HG03575 (cell line): ENCODE measurements around the gene IQCN.
A peak's percentile ranks its signal among the peaks of the same experiment; 100 is the strongest.

Experiments used
- ATAC-seq: cut with Tn5 transposase; IDR thresholded peaks from one replicate; pipeline ENCODE4 v1.9.1; 2021; ENCODE audit not compliant: unreplicated experiment, insufficient number of reproducible peaks, low FRiP score; ENCODE audit errors: extremely low read depth

The IQCN gene

GRCh38 chr19:18289471-18290301 is 15.4 kb upstream of the IQCN start:
- ATAC-seq, result no peak

GRCh38 chr19:18287836-18288772 is 13.9 kb upstream of the IQCN start:
- ATAC-seq, result no peak

GRCh38 chr19:18286973-18287635 is 12.9 kb upstream of the IQCN start:
- ATAC-seq, result no peak

- ATAC-seq, result no peak
These were observed 10.6 kb upstream of the IQCN start for GRCh38 chr19:18284712-18285360.

DNA sequence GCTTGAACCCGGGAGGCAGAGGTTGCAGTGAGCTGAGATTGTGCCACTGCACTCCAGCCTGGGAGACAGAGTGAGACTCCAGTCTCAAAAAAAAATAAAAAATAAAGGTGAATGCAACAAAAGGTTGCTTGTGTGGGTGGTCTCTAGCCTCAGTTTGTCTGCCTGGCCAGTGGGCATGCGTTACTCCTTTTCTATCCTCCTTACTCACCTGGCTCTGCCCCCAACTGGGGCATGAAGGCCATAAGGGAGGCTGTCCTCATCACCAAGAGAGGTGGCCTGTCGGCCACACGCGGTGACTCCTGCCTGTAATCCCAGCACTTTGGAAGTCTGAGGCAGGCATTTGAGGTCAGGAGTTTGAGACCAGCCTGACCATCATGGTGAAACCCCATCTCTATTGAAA is 9.1 kb upstream of the IQCN start:
- ATAC-seq, result no peak

DNA sequence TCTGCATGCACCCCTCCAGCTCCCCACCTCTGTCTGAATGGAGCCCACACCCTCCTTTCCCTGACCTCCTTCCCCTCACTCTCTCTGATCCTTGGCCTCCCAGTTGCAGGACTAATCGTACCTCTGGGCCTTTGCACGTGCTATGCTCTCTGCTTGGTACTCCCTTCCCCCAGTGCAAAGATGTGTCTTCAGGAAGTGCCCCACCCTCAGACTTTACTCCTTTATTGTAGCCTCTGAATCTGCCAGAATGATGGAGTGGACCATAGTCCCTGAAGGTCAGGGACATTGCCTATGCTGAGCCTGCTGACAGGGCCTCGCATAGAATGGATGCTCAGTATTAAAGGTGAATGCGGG is 8.5 kb upstream of the IQCN start:
- ATAC-seq, result no peak

DNA sequence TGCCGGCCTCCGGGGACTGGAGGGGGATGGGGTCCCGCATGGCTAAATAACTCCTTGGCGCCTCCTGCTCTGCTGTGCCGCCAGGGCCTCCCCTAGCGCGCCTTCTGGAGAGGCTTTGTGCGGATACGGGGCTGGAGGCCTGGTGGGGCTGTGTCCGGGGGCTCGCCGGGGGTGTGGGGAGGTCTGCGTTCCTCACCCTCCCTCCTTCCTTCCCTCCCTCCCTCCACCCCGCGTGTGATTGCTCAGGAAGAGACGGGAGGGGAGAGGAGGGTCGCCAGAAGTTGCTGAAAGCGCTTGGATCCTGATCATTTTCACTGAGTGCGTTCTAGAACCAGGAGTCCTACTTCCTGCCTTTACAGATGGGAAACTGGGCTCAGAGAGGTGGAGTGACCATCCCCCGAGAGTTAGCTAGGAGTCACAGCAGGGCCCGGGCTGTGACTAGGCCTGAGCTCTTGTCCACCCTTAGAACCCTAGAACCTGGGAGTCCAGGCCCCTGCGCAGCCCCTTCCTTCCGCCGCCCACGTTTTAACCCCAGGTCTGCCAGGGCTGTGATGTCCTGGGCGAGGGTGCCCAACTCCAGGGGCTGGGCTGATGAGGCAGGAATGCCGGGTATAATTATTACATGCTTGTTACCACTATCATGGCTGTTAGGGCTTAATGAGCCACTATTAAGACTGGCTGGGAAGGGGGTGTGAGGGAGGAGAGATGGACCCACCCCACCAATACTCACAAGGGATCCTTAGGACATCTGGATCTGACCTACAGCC is 8.0 kb upstream of the IQCN start:
- no peak for ATAC-seq

DNA sequence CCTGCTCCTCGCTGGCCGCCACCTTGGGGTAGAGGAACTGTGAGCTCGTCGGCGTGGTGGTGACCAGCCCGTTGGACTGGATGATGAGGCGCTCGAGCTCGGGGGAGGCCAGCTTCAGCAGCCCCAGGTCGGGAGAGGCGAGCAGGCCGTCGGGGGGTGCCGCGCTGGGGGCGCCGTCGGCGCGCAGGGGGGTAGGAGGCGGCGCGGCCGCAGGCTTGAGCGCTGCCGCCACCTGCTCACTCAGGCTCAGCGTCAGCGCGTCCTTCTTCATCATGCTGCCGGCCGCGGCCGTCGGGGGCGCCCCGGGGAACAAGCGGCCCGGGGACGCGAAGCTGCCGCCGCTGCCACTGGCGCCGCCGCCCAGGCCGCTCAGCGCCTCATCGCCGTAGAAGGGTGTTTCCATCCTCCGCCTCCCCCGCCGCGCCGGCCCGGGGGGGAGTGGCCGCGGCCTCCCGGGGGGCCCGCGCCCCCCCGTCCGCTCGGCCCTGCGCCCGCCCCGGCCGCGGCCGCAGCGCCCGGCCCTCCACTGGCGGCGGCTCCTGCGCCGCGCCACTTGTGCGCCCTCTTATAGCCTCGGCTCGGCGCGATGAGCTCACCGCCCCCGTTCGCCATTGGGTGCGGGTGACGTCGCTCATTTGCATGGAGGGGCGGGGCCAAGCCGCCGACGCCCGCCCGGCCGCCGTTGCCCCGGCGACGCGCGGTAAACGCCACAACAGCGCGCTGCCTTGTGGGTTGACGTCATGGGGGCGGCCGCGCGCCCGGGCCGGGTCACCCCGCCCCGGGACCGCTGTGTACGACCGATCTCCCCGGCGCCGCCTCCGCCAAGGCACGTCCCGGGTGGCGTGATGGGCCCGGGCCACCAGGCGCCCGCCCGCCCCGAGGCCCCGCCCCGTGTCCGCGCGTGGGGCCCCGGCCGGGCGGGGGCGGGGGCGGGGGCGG is 7.1 kb upstream of the IQCN start, which contains the start of gene JUND:
TSS of gene JUND (minus strand) at position 541 of the 939 bp plus-strand sequence. CDS start at position 403, 138 bp downstream.
- ATAC-seq, result peak; percentile 23

- ATAC-seq, result no peak
These were observed 6.2 kb upstream of the IQCN start for GRCh38 chr19:18280247-18281081.

DNA sequence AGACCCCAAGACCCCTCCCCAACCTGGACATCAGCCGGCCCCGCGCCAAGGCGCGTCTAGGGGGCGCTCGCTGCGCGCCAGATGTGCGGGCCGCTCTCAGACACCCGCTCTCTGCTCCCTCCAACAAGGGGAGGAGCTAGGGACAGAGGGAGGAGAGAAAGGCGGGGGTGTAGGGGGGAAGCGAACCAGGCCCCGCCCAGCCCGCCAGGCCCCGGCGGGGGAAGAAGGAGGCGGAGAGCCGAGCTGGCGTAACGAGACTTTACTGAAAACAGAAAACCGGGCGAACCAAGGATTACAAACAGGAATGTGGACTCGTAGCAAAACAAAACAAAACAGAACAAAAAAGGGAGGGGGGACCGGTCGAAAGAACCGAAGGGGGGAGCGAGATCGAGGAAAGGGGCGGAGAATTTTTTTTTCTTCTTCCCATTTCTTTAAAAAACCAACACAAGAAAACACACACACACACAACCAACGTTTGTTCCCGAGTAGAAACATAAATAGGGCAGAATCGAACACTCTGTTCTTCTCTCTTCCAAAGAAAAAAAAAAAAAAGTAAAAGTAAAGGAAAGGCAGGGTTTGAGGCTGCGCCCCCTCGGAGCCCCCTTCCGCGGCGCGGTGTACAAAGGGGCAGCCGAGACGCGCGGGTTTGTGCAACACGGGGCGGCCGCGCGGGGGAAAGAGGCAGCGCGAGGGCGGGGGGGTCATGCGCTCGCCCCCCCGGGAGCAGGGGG is 5.4 kb upstream of the IQCN start:
- no peak for ATAC-seq

- ATAC-seq, result no peak
These were observed 4.9 kb upstream of the IQCN start for GRCh38 chr19:18279266-18279515.

GRCh38 chr19:18278521-18279265 is 4.4 kb upstream of the IQCN start:
- ATAC-seq, result no peak

DNA sequence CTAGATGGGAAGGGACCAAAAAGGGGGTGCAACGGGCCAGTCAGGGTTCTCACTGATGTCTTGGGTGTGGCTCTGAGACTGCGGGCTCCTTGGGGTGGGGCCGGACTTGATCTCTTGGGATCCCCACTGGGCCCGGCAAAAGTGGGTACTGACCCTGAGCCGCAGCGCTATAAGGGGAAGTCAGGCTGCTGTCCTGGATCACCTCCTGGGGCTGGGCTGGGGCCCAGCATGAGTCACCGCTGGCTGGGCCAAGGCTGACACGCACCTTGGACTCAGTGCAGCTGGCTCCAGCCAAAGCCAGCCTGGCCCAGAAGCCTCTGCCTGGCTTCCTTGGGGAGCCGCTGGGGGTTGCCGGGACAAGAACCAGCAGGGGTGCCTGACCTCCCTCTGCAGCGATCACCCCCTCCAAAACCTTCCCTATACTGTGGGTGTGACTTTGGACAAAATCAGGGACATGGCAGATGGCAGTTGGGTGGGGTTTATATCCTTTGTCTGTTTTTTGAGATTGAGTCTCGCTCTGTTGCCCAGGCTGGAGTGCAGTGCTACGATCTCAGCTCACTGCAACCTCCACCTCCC is 617 bp upstream of the IQCN start:
- no peak for ATAC-seq

GRCh38 chr19:18273561-18274218 is 562 bp downstream of the IQCN start:
- no peak for ATAC-seq

DNA sequence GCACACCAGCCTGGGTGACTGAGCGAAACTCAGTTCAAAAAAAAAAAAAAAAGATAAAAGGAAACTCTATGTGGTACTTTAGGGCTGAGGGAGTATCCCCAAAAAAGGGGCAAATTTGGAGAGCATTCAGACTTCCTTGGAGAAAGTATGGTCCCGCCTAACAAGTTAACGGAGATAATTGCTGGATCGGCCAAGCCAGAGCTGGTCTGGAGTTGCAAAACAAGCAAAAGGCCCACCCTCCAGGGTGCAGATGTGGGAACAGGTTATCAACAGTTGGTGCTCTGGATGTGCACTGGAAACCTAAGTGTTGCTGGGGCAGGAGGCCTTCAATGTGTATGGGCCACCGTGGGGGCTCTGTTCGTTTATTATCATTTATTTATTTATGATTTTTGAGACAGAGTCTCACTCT is 2.8 kb downstream of the IQCN start:
- no peak for ATAC-seq
